Embryonic facial prominence (tissue), 1 donor: ENCODE results near the gene NOC4L.
"Not testable (repeated sequence)": the region's sequence is repeated elsewhere in the genome, so short reads cannot be mapped to it uniquely, and the experiment has no call there.

ENCODE experiments used
- DNase-seq: peaks from one replicate; pipeline ENCODE4 v3.0.0-alpha.2; 2016; ENCODE audit errors: extremely low spot score

Gene NOC4L

GRCh38 chr12:132182206-132182710 is 38.0 kb downstream of the NOC4L start:
- no peak for DNase-seq

DNA sequence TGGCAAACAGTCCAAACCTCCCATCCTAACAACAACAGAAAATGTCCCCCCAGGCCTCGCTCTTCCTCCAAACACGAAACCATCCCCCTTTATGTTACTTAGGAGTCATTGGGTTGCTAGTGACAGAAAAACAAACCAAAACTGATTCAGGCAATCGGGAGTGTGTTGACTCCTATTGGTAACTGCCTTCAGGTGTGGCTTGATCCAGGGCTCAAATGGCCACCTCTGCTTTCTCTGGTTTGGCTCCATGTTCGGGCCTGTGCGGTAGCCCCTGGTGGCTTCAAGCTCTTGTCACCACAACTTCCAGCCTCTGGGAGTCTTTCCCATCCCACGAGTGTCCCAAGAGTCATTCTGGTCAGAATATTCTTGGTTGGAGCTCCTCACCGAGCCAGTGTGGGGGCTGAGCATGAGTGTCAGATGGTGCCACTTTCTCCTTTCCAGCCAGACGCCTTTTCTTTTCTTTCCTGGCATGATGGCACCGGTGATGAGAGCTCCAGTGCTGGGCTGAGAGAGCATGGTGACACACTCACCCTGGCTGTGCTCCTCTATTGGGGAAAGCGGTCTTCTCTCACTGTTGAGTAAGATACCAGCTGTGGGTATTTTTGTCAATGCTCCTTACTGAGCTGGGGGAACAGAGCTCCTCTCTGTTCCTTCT is 38.6 kb downstream of the NOC4L start:
- DNase-seq: no peak

DNA sequence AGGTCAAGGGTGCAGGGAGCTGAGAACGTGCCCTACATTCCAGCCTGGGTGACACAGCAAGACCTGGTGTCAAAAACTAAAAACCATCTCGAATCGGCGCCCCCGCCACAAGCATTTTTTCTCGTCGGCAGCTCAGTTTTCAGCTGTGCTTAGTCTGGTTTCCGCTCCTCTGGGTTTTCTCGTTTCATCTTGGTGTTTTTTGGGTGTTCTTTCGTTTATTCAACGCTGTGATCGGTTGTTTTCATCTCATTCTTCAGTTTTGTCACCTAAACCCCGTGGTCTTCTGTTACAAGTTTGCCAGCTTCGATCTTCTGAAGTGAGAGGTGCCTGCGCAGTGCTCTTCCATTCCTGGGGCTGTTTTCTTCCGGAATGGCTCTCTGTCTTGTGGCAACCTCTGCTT is 41.4 kb downstream of the NOC4L start:
- no peak for DNase-seq

DNA sequence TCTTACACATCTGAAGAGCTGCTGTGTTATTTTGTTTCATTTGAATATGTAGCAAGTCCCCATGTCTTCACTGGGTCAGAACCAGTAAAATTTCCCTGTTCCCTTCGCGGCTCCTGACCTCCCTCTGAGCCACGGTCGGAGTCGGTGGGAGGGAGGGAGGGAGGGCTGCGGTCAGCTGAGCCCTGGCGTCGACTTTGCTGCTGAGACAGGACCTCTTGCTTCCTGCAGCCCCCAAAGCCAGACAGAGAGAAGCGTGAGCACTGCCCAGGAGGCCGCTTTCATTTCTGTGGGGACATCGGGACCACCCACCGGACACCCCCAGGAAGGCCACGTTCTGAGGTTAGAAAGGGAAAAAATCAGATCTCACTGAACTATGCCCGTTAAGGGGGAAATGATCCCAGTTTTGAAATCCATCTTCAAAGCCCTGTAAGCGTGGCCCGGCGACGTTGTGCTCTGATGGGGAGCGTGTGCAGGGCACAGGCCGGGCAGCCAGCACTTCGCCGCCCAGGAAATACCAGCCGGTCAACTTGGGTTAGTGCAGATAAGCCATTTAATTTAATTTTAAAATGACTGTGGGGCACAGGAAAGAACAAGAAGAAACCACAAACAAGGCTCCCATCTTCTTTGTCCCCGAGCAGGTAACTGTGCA is 42.1 kb downstream of the NOC4L start:
- no peak for DNase-seq

DNA sequence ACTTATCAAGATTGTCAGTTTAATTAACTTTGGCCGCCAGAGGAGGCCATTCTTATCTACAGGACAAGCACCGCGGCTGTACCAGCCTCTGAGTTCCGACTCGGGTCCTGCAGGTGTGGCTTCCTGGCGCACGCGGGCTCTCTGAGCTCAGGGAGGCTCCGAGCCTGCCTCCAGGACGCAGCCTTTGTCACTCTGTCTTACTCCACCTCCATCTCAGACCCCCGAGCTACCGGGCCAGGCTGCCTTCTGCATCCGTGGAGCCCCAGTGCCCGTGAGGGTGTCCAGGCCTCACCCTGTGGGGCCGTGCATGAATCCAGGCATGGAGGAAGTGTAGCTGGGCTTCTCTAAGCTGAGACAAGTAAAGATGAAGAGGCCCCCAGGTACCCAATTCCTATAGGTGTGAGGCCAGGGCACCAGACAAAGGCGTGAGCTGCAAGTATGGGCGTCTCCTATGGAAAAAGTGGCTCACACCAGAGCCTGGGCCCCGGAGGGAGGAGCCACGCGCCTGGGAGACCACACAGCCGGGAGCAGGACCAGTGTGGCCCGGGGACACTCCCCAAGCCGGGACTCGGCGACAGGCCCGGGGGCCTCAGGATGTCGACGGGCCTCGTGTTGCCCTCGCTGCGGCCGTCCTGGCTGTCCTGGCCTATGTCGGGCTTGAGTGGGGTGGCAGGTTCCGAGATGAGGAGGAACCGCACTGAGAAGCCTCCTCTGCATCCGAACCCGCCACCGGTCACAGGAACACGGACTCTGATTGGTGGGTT is 42.8 kb downstream of the NOC4L start:
- no peak for DNase-seq

GRCh38 chr12:132187646-132188450 is 43.6 kb downstream of the NOC4L start:
- DNase-seq: no peak

DNA sequence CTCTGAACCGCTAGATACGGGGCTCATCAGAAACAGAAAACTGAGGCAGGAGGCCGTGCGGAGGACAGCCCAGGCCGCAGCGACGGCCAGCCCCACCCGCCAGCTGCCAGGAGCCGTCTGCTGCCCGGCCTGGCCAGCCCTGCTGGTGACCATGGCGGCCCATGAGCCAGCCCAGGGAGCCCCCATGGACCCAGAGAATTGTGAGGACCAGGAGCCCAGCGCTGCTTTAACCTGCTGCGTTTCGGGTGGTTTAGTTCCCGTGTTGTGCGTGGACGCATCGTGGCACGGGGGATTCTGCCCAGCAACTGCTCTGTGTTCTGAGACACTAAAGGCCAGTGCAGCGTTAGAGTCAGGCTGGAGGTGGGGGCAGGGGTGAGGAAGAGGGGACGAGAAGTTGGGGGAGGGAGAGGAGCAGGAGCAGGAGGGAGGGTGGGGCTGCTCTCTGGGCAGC is 44.2 kb downstream of the NOC4L start:
- no peak for DNase-seq

DNA sequence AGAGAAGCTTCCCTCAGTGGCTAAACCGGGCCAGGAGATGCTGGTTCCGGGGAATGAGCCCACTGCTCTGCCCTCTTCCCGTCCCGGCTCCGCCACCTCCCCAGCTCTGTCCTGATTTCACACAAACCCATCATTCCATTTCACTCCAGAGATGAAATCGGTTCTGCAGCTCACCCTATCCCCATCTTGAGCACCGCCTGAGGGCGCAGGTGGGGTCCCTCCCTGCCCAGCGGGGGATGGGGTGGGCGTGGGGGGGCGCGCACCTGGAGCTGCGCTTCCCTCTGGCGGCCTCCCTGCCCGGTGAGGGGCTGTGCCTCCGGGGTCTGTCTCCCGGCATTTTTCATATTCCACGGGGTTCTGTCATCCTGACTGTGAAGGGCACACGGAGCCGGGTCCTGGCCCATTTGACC is 44.7 kb downstream of the NOC4L start:
- no peak for DNase-seq

DNA sequence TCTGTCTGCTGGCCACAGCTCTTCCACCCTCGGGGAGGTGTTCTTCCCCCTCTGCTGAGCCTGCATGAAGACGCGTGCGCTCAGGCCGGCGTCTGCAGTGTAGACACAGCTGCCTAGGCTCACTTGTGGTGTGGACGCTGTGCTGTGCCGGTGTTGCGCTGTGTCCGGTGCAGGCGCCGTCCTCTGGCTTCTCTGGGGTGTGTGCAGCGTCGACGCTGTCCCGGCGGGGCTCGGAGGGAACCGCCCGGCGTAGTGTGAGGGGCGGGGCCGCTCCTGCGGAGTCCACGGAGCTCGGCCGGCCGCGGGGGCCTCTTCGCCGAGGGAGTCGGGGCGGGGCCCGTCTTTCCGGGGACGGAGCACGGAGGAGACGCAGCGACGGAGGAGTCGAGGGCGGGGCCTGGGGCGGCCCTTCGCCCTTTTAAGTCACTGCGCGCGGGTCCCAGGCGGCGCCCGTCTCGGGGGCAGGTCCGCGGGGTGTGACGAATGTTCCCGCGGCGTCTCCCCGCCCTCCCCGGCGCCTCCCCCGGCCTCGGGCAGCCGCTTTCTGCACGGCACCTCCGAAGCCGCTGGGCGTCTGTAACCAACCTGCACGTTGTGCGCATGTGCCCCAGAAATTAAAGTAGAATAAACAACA is 45.2 kb downstream of the NOC4L start:
- peak; percentile 27 for DNase-seq

DNA sequence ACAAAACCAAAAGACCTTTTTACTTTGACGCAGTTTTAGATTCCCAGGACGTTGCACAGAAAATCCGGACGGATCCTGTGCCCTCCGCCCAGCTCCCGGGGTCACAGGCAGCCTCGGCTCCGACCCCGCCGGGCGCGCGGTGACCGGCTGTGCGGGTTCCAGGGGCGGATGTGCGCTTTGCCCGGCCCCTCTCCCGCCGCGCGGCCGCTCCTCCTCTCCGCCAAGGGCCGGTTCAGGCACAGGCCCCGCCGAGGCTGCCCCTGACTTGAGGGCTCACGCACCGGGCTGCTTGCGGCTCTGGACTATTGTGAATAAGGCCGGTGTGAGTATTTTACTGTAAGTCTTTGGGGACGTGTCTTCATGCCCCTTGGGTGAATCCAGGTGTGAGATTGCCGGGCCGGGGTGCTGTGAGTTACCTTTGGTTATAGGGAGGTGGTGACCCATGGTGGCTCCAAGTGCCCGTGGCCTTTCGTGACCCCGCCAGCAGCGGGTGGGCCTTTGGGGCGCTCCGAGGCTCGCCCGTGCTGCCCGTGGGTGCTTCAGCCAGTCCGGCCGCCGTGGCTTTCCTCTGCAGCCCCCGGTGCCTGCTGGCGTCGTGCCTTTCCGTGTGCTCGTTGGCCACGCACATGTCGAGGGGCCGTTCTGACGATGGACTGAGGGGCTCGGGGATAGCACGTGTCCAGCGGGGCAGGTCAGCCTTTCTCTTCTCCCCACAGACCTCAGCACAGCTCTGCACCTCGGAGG is 45.9 kb downstream of the NOC4L start:
- no peak for DNase-seq

DNA sequence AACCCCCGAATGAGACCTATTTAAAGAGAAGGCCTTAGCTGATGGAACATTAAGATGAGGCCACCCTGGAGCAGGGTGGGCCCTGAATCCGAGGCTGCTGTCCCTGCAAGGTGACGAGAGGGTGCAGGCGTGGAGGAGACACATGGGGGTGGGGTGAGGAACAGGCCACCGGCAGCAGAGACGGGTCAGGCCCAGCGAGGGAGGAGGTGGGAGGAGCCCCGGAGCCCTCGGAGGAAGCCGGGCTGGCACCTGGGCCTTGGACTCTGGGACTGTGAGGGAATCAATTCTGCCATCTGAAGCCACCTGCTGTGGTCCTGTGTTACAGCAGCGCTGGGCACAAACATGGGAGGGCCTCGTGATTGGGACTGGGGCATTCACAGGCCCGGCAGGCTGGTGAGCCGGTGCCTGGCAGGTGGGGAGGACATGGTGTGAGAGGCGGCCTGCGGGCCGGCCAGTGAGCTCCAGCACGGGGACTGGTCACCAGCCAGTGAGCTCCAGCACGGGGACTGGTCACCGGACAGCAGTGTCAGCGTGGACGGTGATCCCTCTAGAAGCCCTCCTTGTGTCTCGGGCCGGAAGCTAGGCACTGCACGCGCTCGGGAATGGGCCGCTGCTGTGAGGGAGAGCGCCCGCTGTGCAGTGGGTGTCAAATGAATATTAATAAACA is 46.7 kb downstream of the NOC4L start:
- no peak for DNase-seq

- DNase-seq: no peak
Observed at GRCh38 chr12:132191715-132192553, 47.7 kb downstream of the NOC4L start.

DNA sequence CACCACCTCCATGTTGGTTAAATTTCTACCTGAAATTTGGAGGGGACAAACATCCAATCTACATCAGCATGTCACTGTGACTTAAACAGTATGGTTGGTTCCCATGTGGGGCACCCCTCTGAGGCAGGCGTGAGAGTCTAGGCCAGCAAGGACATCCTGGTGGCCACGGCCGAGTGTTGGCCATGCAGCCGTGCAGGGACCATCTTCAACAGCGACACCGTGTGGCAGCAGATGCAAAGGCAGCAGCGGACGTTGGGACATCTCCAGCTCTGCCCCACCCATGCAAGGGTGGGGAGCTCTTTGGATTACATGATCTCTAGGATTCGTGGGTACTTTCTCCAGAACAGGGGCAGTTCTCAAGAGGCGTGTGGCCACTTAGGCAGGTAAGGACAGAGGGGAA is 49.8 kb downstream of the NOC4L start:
- DNase-seq: no peak

- DNase-seq: no peak
Observed at GRCh38 chr12:132194556-132194955, 50.3 kb downstream of the NOC4L start.

- not testable (repeated sequence) for DNase-seq
Observed at GRCh38 chr12:132195242-132195641, 51.0 kb downstream of the NOC4L start.

- DNase-seq: no peak
Observed at GRCh38 chr12:132196038-132196872, 52.0 kb downstream of the NOC4L start.

DNA sequence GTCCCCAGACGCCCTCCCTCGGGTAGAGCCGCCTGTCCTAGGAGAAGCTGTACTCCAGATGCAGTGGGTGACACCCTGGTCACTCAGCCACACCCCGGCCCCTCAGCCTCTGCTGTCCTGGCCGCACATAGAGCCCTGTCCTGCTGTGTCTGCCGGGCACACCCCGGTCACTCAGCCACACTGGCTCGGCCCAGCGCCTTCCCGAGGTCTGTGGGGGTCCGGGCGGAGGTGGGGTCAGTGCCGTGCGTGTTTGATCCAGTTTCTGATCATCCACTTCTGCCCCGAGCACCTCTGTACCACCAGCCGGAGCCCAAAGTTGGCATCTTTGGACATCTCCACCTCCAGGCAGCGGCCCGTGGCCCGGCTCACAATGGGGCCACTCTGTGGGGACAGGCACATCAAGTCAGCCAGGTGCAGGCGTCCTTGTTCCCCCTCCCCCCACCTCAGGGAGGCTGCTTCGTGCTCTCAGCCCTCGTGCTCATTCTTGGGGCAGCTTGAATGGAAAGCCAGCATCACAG is 52.7 kb downstream of the NOC4L start:
- no peak for DNase-seq
